GM18498 (cell line): Measurements from ENCODE around the gene MSX2.
"Not testable (repeated sequence)": the region's sequence is repeated elsewhere in the genome, so short reads cannot be mapped to it uniquely, and the experiment has no call there.

ENCODE experiments used
- ATAC-seq: cut with Tn5 transposase; IDR thresholded peaks from one replicate; pipeline ENCODE4 v1.9.1; 2021; ENCODE audit warnings: mild to moderate bottlenecking, moderate library complexity; ENCODE audit not compliant: unreplicated experiment

MSX2 gene

DNA sequence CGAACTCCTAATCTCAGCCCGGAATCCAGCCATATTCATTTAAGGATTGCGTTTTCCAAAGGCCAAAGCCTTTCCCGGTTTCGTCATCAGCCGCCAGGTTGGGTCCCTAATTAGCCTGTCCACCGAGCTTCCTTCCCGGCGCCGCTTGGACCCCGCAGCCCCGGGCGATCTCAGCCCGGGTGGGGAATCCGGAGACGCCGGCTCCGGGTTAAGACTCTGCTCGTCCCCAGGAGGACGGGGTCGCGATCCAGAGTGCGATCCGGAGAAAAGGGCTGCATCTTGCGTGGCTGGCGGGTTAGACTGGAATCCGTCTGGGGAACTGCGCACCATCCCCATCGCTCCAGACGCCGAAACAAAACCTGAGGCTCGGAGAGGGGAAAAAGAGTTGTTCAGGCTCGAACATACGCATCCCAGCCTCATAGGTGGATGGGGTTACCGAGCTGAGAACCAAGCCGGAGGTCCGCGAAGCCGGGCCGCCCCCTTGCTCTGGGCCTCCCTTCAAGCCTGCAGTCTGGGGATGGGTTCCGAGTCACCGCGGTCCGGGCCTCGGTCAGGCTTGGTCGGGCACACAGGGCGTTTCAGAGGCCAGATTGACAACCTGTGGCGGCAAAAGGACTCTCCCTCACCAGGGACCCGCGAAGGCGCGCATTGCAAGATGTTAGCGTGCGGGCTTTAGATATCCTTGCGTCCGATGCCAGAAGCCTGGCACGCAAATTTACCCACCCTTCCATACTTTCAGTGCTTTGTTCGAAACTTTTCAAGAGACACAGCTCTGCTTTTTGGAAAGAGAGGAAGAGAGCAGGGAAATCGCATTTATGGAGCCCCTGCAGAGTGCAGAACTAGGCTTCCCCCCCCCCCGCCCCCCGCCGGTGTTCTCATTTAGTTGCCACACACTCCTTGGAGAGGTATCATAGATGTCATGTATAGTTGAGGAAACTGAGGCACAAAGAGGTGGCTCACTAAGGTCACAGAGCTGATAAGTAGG lies 7.9 kb downstream of the MSX2 start:
- no peak for ATAC-seq

DNA sequence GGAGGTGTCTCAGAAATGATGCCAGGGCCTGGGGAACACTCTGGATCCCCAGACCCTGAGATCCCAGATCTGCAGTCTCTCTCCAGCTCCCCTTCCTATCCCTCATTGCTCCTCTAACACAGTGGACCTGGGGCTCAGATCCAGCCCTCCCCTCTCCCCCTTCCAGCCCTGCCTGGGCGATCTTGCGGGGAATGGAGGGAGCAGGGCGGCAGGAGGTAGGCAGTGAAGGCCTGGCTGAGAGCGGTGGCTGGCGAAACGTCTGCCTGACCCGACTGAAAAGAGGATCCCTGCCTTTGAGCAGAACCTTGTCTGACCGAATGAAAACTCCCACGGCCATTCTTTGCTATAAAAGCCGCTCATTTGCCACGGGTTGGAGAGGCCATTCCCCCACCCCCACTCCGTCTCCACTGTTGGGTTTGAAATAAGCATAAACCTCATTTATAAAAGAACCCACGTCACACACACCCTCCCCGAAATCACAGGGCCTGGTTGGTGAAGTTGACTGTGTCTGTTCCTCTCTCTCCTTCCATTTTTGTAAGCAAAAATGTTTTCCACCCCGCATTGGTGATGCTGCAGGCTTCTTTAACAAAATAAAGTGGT lies 8.8 kb downstream of the MSX2 start:
- no peak for ATAC-seq

DNA sequence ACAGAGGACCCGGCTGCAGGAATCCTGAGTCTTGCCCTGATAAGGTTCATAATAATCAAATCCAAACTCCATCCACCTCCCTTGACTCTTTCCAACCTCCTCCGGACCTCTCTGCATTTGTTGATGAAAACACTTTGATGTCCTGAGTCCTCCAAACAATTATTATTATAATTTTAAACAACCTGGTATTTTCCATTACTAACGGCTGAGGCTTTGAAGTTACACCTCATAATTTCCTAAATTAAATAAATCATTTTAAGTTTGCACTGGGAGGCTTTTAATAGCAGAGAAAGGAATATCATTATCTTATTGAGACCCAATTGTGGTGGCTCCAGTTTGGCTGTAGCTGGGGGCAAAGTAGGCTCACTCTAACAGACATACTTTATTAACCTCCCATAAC lies 9.5 kb downstream of the MSX2 start:
- no peak for ATAC-seq

GRCh38 chr5:174734571-174735497 lies 10.5 kb downstream of the MSX2 start:
- ATAC-seq: no peak

- no peak for ATAC-seq
These were observed 11.3 kb downstream of the MSX2 start for GRCh38 chr5:174735498-174736330.

GRCh38 chr5:174736331-174736721 lies 11.9 kb downstream of the MSX2 start:
- ATAC-seq: no peak

DNA sequence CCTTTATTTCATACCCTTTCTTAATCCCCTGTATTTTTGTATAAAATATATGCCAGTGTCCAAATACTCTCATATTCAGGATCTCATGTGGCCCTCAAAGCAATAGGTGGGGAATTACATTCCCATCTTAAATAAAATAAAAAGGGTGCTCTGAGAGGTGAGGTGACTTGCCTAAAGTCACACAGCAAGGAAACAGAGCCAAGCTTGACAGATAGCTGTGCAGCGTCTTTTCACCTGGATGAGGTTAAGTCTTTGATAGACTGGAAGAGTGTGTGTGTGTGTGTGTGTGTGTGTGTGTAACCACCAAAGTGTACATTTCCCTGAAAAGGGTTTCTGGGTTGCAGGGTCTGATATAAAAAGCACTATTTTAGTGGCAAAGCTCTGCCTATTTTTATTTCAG lies 12.4 kb downstream of the MSX2 start:
- ATAC-seq: no peak

DNA sequence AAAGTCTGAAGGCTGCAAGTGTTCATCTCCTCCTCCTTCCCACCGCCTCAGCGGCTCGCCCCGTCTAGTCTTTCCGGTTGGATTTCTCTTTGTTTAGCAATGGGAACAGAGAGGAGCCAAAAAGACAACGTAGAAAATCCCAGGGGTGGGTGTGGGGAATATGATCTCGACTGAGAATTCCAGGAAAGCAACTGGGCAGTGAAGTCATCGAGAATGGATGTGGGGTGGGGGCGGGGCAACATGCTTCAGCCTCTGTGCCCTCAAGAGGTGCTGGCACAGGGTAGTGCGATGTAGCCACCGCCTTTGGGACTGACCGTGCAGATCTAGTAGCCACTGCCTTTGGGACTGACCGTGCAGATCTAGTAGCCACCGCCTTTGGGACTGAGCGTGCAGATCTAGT lies 12.9 kb downstream of the MSX2 start:
- no peak for ATAC-seq

- no peak for ATAC-seq
These were observed 17.0 kb downstream of the MSX2 start for GRCh38 chr5:174741352-174741751.

DNA sequence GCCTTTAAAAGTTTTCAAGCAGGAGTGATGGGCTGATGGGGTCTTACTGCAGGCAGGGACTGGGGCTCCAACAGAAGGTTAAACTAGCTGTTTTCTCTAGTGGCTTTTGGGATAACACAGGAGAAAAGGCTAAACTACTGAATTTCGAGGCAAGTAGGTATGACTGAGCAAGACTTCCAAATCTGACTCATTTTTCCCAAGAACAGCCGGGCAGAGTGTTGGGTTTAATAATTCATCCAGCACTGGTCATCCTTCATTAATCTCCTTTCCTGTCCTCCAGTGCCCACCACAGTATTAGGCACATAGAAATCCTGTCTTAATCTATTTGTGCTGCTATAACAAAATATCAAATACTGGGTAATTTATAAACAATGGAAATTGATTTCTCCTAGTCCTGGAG lies 20.5 kb downstream of the MSX2 start:
- no peak for ATAC-seq

DNA sequence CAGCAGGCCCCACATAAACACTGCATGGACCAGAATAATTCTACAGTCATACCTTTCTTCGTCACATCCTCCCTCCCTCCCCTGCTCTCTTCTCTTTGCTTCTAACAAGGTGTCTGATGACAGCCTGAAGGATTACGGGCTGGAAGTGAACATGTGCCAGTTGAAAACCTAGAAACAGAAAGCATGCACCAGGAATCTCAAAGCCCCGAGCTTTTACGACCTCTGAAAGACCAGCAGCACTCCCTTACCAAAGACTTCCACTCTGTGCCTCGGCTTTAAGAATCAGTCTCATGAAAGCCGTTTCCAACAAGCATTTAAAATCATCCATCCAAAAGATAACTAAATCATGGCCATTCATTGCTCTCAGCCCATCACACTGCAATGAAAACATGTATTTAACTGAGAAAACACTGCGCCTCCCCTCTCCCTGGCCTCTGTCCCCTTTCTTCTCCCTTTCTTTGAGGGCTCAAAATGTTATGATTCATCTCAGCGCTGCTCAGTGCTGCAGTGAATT lies 21.3 kb downstream of the MSX2 start:
- no peak for ATAC-seq

DNA sequence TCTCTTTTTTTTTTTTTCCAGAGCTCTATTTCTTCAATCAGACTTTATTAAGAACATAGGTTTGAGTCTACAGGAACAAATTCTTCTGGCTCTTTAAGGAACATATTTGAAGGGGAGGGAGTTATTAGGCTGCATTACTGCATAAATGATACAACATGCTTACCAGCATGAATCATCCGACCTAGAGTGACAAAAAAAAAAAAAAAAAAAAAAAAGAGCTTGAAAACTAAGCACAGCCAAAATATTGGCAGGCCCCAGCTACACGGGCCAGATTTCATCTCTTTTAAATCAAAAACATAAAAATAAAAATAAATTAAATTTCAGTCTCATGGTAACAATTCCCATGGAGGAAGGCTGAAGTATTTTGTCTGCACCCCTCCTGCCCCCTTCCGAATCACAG lies 26.3 kb downstream of the MSX2 start:
- no peak for ATAC-seq

- no peak for ATAC-seq
These were observed 27.0 kb downstream of the MSX2 start for GRCh38 chr5:174751154-174752000.

DNA sequence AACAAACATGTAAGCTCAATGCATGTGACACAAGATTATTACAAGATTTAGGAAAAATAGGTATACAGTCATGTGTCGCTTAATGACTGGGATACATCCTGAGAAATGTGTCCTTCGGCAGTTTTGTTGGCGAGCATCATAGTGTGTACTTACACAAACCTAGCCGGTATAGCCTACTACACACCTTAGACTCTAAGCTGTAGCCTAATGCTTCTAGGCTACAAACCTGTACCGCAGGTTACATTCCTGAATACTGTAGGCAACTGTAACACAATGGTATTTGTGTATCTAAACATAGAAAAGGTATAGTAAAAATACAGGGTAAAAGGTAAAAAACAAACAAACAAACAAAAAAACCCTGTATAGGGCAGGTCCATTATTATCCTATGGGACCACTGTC lies 27.7 kb downstream of the MSX2 start:
- no peak for ATAC-seq

DNA sequence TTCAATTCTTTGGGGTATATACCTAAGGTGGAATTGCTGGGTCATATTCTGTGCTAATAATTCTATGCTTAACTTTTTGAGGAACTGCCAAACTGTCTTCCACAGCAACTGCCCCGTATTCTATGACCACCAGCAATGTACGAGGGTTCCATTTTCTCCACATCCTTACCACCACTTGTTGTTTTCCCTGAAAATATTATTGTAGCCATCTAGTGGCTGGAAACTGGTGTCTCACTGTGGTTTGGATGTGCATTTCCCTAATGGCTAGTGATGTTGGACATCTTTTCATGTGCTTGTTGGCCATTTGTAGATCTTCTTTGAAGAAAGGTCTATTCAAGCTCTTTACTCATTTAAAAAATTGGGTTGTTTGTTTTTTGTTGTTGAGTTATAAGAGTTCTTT lies 30.7 kb downstream of the MSX2 start:
- ATAC-seq: no peak

GRCh38 chr5:174759091-174759490 lies 34.7 kb downstream of the MSX2 start:
- no peak for ATAC-seq

DNA sequence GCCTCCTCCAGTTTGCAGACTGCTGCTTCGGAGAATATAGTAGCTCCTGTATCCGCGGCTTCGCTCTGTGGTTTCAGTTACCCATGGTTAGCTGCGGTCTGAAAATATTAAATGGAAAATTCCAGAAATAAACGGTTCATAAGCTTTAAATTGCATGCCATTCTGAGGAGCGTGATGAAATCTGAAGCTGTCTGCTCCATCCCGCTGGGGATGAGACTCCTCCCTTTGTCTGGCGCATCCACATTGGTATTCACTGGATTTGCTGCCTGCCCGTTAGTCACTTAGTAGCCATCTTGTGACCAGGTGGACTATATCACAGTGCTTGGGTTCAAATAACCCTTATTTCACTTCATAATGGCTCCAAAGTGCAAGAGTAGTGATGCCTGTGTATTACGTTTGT lies 36.3 kb downstream of the MSX2 start:
- ATAC-seq: no peak

DNA sequence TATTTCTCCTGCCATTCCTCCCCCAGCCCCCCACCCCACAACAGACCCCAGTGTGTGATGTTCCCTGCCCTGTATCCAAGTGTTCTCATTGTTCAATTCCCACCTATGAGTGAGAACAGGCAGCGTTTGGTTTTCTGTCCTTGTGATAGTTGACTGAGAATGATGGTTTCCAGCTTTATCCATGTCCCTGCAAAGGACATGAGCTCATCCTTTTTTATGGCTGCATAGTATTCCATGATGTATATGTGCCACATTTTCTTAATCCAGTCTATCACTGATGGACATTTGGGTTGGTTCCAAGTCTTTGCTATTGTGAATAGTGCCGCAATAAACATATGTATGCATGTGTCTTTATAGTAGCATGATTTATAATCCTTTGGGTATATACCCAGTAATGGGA lies 37.0 kb downstream of the MSX2 start:
- ATAC-seq: not testable (repeated sequence)

GRCh38 chr5:174764309-174764708 lies 39.9 kb downstream of the MSX2 start:
- no peak for ATAC-seq
